Peyer's patch (tissue), 4 donors: Measurements from ENCODE around the gene MAP1A. TPM values are rescaled to one million over a fixed set of nuclear protein-coding genes. Genes with fewer than 3 reads are reported as not detected.
"Not testable (repeated sequence)": the region's sequence is repeated elsewhere in the genome, so short reads cannot be mapped to it uniquely, and the experiment has no call there.

Source experiments
- DNase-seq, 3 donors: peaks; one replicate each; pipeline ENCODE4 v3.0.0-alpha.2; 2017 to 2019
- H3K27ac ChIP-seq, 4 donors: fragments of 200-600 bp; sonication (generic); one replicate each; pipeline ENCODE4 v1.5.1; 2016 to 2019
- H3K27me3 ChIP-seq, 2 donors: fragments of 200-600 bp; sonication (generic); one replicate each; pipeline ENCODE4 v1.5.1; 2019
- H3K36me3 ChIP-seq, 3 donors: fragments of 200-600 bp; sonication (generic); one replicate each; pipeline ENCODE4 v1.5.1; 2016 to 2019
- H3K4me1 ChIP-seq, 4 donors: fragments of 200-600 bp; sonication (generic); one replicate each; pipeline ENCODE4 v1.5.1; 2016 to 2019
- H3K4me3 ChIP-seq, 4 donors: fragments of 200-600 bp; sonication (generic); 1 replicate in 3 of 4; 2 replicates in 1 of 4; pipeline ENCODE4 v1.5.1; 2016 to 2019; ENCODE audit warnings: mild to moderate bottlenecking in 1 of 4
- H3K9me3 ChIP-seq, 4 donors: fragments of 200-600 bp; sonication (generic); one replicate each; pipeline ENCODE4 v1.5.1; 2016 to 2019; ENCODE audit warnings: mild to moderate bottlenecking in 1 of 4
- POLR2A ChIP-seq, 2 donors: fragments of 450-650 bp; IDR thresholded peaks; one replicate each; pipeline ENCODE4 v1.5.1; 2017; ENCODE audit warnings: antibody characterized with exemption in 2 of 2, mild to moderate bottlenecking in 2 of 2, moderate library complexity in 2 of 2
- total RNA-seq, 4 donors: library from RNA; depleted of rRNA; stranded (reverse); fragments of >200 nt; gene quantifications; one replicate each; pipeline ENCODE4 v1.1.0, GENCODE V29; 2016
- TF ChIP-seq, protein P1 (sequence below), 6 experiments: fragments of 450-650 bp in 4 of 6; fragments of 200-600 bp in 2 of 6; sonication (generic) in 1 of 6; IDR thresholded peaks; one replicate each; pipeline ENCODE4 v1.5.1; 2017 to 2019; ENCODE audit warnings: antibody characterized with exemption in 6 of 6, mild to moderate bottlenecking in 3 of 6, moderate library complexity in 1 of 6

Gene MAP1A
- total RNA-seq, 4 donors from 2014 or later = 1.2 to 14.9 (median 4.4) TPM

DNA sequence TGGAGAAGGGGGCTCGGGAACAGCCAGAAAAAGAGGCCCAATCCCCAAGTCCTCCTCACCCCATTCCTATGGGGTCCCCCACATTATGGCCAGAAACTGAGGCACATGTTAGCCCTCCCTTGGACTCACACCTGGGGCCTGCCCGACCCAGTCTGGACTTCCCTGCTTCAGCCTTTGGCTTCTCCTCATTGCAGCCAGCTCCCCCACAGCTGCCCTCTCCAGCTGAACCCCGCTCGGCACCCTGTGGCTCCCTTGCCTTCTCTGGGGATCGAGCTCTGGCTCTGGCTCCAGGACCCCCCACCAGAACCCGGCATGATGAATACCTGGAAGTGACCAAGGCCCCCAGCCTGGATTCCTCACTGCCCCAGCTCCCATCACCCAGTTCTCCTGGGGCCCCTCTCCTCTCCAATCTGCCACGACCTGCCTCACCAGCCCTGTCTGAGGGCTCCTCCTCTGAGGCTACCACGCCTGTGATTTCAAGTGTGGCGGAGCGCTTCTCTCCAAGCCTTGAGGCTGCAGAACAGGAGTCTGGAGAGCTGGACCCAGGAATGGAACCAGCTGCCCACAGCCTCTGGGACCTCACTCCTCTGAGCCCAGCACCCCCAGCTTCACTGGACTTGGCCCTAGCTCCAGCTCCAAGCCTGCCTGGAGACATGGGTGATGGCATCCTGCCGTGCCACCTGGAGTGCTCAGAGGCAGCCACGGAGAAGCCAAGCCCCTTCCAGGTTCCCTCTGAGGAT lies 10.6 kb downstream of the MAP1A start:
- no peak for DNase-seq
- H3K4me3 ChIP-seq = no peak overlapping the region
- H3K9me3 ChIP-seq = no peaks in the 10 kb centered on the region
- TF ChIP-seq, protein P1, sequence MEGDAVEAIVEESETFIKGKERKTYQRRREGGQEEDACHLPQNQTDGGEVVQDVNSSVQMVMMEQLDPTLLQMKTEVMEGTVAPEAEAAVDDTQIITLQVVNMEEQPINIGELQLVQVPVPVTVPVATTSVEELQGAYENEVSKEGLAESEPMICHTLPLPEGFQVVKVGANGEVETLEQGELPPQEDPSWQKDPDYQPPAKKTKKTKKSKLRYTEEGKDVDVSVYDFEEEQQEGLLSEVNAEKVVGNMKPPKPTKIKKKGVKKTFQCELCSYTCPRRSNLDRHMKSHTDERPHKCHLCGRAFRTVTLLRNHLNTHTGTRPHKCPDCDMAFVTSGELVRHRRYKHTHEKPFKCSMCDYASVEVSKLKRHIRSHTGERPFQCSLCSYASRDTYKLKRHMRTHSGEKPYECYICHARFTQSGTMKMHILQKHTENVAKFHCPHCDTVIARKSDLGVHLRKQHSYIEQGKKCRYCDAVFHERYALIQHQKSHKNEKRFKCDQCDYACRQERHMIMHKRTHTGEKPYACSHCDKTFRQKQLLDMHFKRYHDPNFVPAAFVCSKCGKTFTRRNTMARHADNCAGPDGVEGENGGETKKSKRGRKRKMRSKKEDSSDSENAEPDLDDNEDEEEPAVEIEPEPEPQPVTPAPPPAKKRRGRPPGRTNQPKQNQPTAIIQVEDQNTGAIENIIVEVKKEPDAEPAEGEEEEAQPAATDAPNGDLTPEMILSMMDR (IDR thresholded peaks at IDR 0.05) = no peak
- no peak for TF ChIP-seq POLR2A (IDR thresholded peaks at IDR 0.05)
- H3K4me1 ChIP-seq = no peaks in the 10 kb centered on the region
- H3K27ac ChIP-seq = no peak overlapping the region
- H3K36me3 ChIP-seq = no peaks in the 10 kb centered on the region
- H3K27me3 ChIP-seq = no peaks in the 10 kb centered on the region

DNA sequence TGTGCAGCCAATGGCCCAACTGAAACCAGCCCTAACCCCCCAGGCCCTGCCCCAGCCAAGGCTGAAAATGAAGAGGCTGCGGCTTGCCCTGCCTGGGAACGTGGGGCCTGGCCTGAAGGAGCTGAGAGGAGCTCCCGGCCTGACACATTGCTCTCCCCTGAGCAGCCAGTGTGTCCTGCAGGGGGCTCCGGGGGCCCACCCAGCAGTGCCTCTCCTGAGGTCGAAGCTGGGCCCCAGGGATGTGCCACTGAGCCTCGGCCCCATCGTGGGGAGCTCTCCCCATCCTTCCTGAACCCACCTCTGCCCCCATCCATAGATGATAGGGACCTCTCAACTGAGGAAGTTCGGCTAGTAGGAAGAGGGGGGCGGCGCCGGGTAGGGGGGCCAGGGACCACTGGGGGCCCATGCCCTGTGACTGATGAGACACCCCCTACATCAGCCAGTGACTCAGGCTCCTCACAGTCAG lies 11.2 kb downstream of the MAP1A start:
- Histone ChIP-seq H3K27me3 (no peaks in the 10 kb centered on the region), H3K9me3 (no peaks in the 10 kb centered on the region), H3K36me3 (no peaks in the 10 kb centered on the region), H3K4me1 (no peaks in the 10 kb centered on the region), H3K4me3 (no peak overlapping the region), H3K27ac (no peak overlapping the region)
- DNase-seq = no peak
- TF ChIP-seq, protein P1 (IDR thresholded peaks at IDR 0.05) = no peak
- TF ChIP-seq POLR2A (IDR thresholded peaks at IDR 0.05) = no peak

- Histone ChIP-seq H3K27me3 (no peaks in the 10 kb centered on the region), H3K27ac (no peak overlapping the region), H3K9me3 (no peaks in the 10 kb centered on the region), H3K4me1 (no peaks in the 10 kb centered on the region), H3K36me3 (no peaks in the 10 kb centered on the region), H3K4me3 (no peak overlapping the region)
- TF ChIP-seq, protein P1 (IDR thresholded peaks at IDR 0.05) = no peak
- no peak for TF ChIP-seq POLR2A (IDR thresholded peaks at IDR 0.05)
- no peak for DNase-seq
These were observed 11.7 kb downstream of the MAP1A start for GRCh38 chr15:43529141-43529540.

DNA sequence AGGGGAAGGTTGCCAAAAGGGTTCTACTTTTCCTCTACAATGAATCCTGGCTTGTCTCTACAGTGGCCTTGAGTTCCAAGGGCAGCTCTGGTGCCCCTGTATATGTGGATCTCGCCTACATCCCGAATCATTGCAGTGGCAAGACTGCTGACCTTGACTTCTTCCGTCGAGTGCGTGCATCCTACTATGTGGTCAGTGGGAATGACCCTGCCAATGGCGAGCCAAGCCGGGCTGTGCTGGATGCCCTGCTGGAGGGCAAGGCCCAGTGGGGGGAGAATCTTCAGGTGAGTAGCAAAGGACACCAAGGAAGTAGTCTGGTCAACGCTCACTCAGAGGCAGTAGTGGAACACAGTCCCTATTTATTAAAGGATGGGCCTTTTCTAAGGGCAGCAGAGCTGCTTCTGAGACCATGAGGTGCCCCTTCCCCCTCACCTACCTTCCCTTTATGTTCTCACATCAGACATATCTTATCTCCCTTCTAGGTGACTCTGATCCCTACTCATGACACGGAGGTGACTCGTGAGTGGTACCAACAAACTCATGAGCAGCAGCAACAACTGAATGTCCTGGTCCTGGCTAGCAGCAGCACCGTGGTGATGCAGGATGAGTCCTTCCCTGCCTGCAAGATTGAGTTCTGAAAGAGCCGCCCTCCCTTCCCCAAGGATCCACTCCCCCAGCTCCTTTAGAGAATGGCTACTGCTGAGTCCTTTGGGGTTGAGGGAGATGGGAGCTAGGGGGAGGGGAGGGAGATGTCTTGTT lies 12.4 kb downstream of the MAP1A start:
- Histone ChIP-seq H3K27ac (no peak overlapping the region), H3K4me1 (no peaks in the 10 kb centered on the region), H3K9me3 (no peaks in the 10 kb centered on the region), H3K4me3 (no peak overlapping the region), H3K36me3 (peaks cover 0 to 5% (median 0%) of the 10 kb centered on the region in 3 donors), H3K27me3 (no peaks in the 10 kb centered on the region)
- no peak for DNase-seq
- no peak for TF ChIP-seq POLR2A (IDR thresholded peaks at IDR 0.05)
- TF ChIP-seq, protein P1 (IDR thresholded peaks at IDR 0.05) = no peak

GRCh38 chr15:43531018-43531670 lies 13.7 kb downstream of the MAP1A start:
- peaks cover 0 to 11% (median 0%) of the 10 kb centered on the region in 3 donors for H3K36me3 ChIP-seq
- no peaks in the 10 kb centered on the region for H3K27me3 ChIP-seq
- no peak overlapping the region for H3K4me3 ChIP-seq
- no peak for TF ChIP-seq POLR2A (IDR thresholded peaks at IDR 0.05)
- TF ChIP-seq, protein P1 (IDR thresholded peaks at IDR 0.05) = no peak
- H3K27ac ChIP-seq = no peak overlapping the region
- no peaks in the 10 kb centered on the region for H3K9me3 ChIP-seq
- H3K4me1 ChIP-seq = no peaks in the 10 kb centered on the region
- no peak for DNase-seq

DNA sequence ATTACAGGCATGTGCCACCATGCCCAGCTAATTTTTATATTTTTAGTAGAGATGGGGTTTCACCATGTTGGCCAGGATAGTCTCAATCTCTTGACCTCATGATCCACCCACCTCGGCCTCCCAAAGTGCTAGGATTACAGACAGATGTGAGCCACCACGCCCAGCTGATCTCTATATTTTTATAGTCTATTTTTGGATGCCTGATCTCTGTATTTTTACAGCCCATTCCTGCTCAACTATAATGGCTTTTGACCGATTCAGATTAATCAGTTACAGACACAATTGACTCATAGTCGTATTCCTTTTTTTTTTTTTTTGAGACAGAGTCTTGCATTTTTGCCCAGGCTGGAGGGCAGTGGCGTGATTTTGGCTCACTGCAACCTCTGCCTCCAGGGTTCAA lies 15.4 kb downstream of the MAP1A start:
- not testable (repeated sequence) for H3K27me3 ChIP-seq, H3K4me1 ChIP-seq, H3K27ac ChIP-seq, DNase-seq, H3K9me3 ChIP-seq, H3K4me3 ChIP-seq
- peaks cover 0 to 11% (median 0%) of the 10 kb centered on the region in 3 donors for H3K36me3 ChIP-seq
